Hepatocyte (in vitro differentiated cells): ENCODE results near the gene RBM28.

Source experiments
- EZH2 ChIP-seq: fragments of 200-600 bp; sonication (generic); IDR thresholded peaks from 2 replicates; pipeline ENCODE4 v1.6.1; 2016; ENCODE audit warnings: antibody characterized with exemption, mild to moderate bottlenecking, borderline replicate concordance
- TF ChIP-seq, protein P1 (sequence below): fragments of 200-600 bp; sonication (generic); IDR thresholded peaks from 2 replicates; pipeline ENCODE4 v1.5.1; 2016; ENCODE audit warnings: antibody characterized with exemption, mild to moderate bottlenecking; ENCODE audit not compliant: poor library complexity

DNA sequence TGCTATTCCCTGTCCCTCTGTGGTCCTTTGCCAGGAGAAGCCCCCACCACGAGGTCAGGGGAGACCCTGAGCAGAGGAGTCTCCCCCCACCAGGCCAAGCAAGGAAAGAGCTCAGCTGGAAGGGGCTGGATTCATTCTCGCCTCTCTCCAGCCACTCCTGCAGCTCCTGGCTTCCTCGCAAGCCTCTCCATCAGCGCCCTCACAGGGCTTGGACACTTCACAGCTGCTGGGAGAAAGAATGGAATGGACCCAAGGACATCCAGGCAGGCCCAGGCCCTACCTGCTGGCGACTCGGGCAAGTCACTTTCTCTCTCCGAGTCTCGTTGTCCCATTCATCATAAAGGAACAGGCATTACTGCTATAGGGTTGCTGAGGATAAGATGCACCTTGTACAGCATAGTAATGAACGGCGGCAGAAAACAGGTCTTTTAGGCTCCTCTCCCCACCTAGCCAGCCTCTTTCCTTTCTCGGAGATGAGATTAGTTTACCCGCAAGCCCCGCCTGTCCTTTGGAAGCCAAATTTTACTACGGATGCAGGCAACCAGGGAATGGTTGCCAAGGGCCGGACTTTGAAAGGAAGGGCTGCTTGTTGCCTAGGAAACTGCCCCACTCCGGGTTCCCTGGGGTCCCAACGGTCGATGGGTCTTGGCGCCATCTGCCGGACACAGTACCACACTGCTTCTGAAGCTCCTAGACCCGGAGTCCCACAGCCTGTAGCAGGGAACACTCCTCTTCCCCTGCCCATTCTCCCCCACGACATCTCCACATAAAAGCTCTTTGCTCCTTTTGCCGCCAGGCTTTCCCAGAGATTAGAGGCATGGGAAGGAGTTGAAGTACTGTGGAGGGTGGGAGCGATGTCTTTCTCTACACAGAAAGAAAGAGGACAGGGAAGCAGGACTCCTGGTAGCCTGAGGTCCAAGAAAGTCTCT, 43.8 kb upstream of the RBM28 start:
- TF ChIP-seq, protein P1, sequence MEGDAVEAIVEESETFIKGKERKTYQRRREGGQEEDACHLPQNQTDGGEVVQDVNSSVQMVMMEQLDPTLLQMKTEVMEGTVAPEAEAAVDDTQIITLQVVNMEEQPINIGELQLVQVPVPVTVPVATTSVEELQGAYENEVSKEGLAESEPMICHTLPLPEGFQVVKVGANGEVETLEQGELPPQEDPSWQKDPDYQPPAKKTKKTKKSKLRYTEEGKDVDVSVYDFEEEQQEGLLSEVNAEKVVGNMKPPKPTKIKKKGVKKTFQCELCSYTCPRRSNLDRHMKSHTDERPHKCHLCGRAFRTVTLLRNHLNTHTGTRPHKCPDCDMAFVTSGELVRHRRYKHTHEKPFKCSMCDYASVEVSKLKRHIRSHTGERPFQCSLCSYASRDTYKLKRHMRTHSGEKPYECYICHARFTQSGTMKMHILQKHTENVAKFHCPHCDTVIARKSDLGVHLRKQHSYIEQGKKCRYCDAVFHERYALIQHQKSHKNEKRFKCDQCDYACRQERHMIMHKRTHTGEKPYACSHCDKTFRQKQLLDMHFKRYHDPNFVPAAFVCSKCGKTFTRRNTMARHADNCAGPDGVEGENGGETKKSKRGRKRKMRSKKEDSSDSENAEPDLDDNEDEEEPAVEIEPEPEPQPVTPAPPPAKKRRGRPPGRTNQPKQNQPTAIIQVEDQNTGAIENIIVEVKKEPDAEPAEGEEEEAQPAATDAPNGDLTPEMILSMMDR, result peak; percentile 89
- no peak for TF ChIP-seq EZH2
